PC-3 (cell line): ENCODE results near the gene STXBP5L.

Source experiments
- EZH2phosphoT487 ChIP-seq: fragments of 300-600 bp; sonication (generic); IDR thresholded peaks from 2 replicates; pipeline ENCODE4 v1.6.1; 2018; ENCODE audit warnings: mild to moderate bottlenecking, antibody characterized with exemption, low read length, borderline replicate concordance
- TF ChIP-seq, protein P1 (sequence below): fragments of 300-600 bp; sonication (generic); conservative IDR thresholded peaks from 2 replicates; pipeline ENCODE4 v1.5.1; 2017; ENCODE audit warnings: antibody characterized with exemption, low read depth, mild to moderate bottlenecking, low read length

GRCh38 chr3:121231872-121232271 lies 323.9 kb downstream of the STXBP5L start:
- TF ChIP-seq, protein P1, sequence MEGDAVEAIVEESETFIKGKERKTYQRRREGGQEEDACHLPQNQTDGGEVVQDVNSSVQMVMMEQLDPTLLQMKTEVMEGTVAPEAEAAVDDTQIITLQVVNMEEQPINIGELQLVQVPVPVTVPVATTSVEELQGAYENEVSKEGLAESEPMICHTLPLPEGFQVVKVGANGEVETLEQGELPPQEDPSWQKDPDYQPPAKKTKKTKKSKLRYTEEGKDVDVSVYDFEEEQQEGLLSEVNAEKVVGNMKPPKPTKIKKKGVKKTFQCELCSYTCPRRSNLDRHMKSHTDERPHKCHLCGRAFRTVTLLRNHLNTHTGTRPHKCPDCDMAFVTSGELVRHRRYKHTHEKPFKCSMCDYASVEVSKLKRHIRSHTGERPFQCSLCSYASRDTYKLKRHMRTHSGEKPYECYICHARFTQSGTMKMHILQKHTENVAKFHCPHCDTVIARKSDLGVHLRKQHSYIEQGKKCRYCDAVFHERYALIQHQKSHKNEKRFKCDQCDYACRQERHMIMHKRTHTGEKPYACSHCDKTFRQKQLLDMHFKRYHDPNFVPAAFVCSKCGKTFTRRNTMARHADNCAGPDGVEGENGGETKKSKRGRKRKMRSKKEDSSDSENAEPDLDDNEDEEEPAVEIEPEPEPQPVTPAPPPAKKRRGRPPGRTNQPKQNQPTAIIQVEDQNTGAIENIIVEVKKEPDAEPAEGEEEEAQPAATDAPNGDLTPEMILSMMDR: no peak
- TF ChIP-seq EZH2phosphoT487: no peak
